Measurements from ENCODE around the gene GABRB1.

DNA sequence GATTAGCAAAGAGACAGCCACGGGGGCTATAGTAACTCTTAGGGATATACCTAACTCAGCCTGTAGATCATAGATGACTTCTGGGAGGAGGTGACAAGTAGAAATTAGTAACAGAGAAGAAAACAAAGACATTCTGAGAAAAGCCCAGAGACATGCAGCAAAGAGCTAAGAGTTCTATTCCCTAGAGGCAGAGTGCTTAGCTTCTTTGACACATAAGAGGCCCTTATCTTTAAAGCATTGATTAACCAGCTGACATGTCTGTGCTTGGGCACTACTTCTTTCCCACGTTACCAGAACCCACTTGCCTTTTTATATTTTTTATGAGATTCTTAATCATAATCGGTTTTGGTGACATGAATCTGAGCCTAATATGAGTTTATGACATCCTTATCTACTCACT is 179.5 kb downstream of the GABRB1 start:
- TF ChIP-seq CTCF (IDR thresholded peaks at IDR 0.05) = no peak
- no peak for TF ChIP-seq EZH2 (IDR thresholded peaks at IDR 0.05; ENCODE audit: borderline replicate concordance, insufficient read depth, low read depth, low read length, poor library complexity, severe bottlenecking)

Data from B cell (primary cell).